GM23338 (cell line): ENCODE data around the gene SLC4A8. TPM values are rescaled to one million over a fixed set of nuclear protein-coding genes. Genes with fewer than 3 reads are reported as not detected.

Experiments
- ATAC-seq: fragments of 200-7000 bp; cut with Tn5 transposase; 3 replicates; pipeline ENCODE4 v1.9.1; 2020
- DNase-seq: peaks from one replicate; pipeline ENCODE4 v3.0.0-alpha.2; 2015; ENCODE audit warnings: low spot score
- H2AFZ ChIP-seq: fragments of 200-600 bp; sonication (generic); 2 replicates; pipeline ENCODE4 v1.8.0; 2016; ENCODE audit warnings: antibody characterized with exemption, mild to moderate bottlenecking, moderate library complexity
- H3F3A ChIP-seq: fragments of 200-600 bp; sonication (generic); replicated peaks from 2 replicates; pipeline ENCODE4 v1.8.0; 2017; ENCODE audit warnings: antibody characterized with exemption, mixed run types, low read depth
- H3K27ac ChIP-seq: fragments of 200-600 bp; sonication (generic); 2 replicates; pipeline ENCODE4 v1.6.1; 2016; ENCODE audit warnings: low read depth
- H3K27me3 ChIP-seq: fragments of 200-600 bp; sonication (generic); 2 replicates; pipeline ENCODE4 v1.8.0; 2016; ENCODE audit warnings: mild to moderate bottlenecking, mixed run types, moderate library complexity; ENCODE audit not compliant: insufficient read depth
- H3K36me3 ChIP-seq: fragments of 200-600 bp; sonication (generic); 2 replicates; pipeline ENCODE4 v1.8.0; 2016; ENCODE audit warnings: mild to moderate bottlenecking; ENCODE audit not compliant: insufficient read depth
- H3K4me1 ChIP-seq: fragments of 200-600 bp; sonication (generic); 2 replicates; pipeline ENCODE4 v1.8.0; 2016; ENCODE audit warnings: mild to moderate bottlenecking, moderate library complexity; ENCODE audit not compliant: insufficient read depth
- H3K4me2 ChIP-seq: fragments of 200-600 bp; sonication (generic); 2 replicates; pipeline ENCODE4 v1.7.1; 2017; ENCODE audit warnings: mixed run types
- H3K4me3 ChIP-seq: fragments of 200-600 bp; sonication (generic); 2 replicates; pipeline ENCODE4 v1.6.1; 2016; ENCODE audit warnings: mixed run types
- H3K79me2 ChIP-seq: fragments of 200-600 bp; sonication (generic); replicated peaks from 2 replicates; pipeline ENCODE4 v1.8.0; 2017; ENCODE audit warnings: mild to moderate bottlenecking; ENCODE audit not compliant: insufficient read depth
- H3K9me2 ChIP-seq: fragments of 200-600 bp; sonication (generic); 2 replicates; pipeline ENCODE4 v1.8.0; 2017; ENCODE audit not compliant: insufficient read depth
- H4K20me1 ChIP-seq: fragments of 200-600 bp; sonication (generic); replicated peaks from 2 replicates; pipeline ENCODE4 v1.8.0; 2017; ENCODE audit warnings: mild to moderate bottlenecking; ENCODE audit not compliant: insufficient read depth
- H3K27ac Mint-ChIP-seq: 2 replicates; pipeline ENCODE4 v1.8.0; 2020; ENCODE audit warnings: inconsistent platforms, mild to moderate bottlenecking, moderate library complexity, mixed read lengths
- H3K27me3 Mint-ChIP-seq: 3 replicates; pipeline ENCODE4 v1.8.0; 2022; ENCODE audit warnings: low read depth, mild to moderate bottlenecking, moderate library complexity, mixed read lengths, inconsistent platforms; ENCODE audit not compliant: insufficient read depth, poor library complexity
- H3K36me3 Mint-ChIP-seq: 3 replicates; pipeline ENCODE4 v1.8.0; 2021; ENCODE audit warnings: low read depth, mild to moderate bottlenecking, inconsistent platforms, moderate library complexity, mixed read lengths
- H3K4me1 Mint-ChIP-seq: 3 replicates; pipeline ENCODE4 v1.8.0; 2020; ENCODE audit warnings: mild to moderate bottlenecking, inconsistent platforms, mixed read lengths
- H3K4me3 Mint-ChIP-seq: 3 replicates; pipeline ENCODE4 v1.8.0; 2021; ENCODE audit warnings: moderate library complexity, mild to moderate bottlenecking, inconsistent platforms, mixed read lengths
- H3K9me3 Mint-ChIP-seq: 3 replicates; pipeline ENCODE4 v1.8.0; 2020; ENCODE audit warnings: moderate library complexity, mild to moderate bottlenecking, inconsistent platforms, mixed read lengths
- CREB1 ChIP-seq: fragments of 250-450 bp; sonication (Bioruptor Pico); IDR thresholded peaks from 2 replicates; pipeline ENCODE4 v1.5.0; 2020; ENCODE audit warnings: low read depth, mild to moderate bottlenecking, moderate library complexity
- CTCF ChIP-seq, 2 experiments: fragments of 200-600 bp in 1 of 2; sonication (generic) in 1 of 2; conservative IDR thresholded peaks; 2 replicates each; pipeline versions ENCODE4 v1.5.1 to v1.6.1; 2016 to 2017; ENCODE audit warnings: antibody characterized with exemption in 2 of 2, low read depth in 2 of 2, mild to moderate bottlenecking in 2 of 2, moderate library complexity in 1 of 2
- ETS1 ChIP-seq: IDR thresholded peaks from 2 replicates; pipeline ENCODE4 v1.6.1; 2016; ENCODE audit warnings: antibody characterized with exemption
- EZH2 ChIP-seq: fragments of 200-600 bp; sonication (generic); IDR thresholded peaks from one replicate; pipeline ENCODE4 v1.8.0; 2017; ENCODE audit warnings: antibody characterized with exemption, mild to moderate bottlenecking, low read depth; ENCODE audit not compliant: unreplicated experiment
- EZH2phosphoT487 ChIP-seq: fragments of 200-600 bp; sonication (generic); IDR thresholded peaks from one replicate; pipeline ENCODE4 v1.8.1; 2018; ENCODE audit warnings: antibody characterized with exemption; ENCODE audit not compliant: unreplicated experiment
- NANOG ChIP-seq: IDR thresholded peaks from 2 replicates; pipeline ENCODE4 v1.6.1; 2016; ENCODE audit warnings: antibody characterized with exemption, borderline replicate concordance
- POLR2AphosphoS5 ChIP-seq: IDR thresholded peaks from 2 replicates; pipeline ENCODE4 v1.6.1; 2016; ENCODE audit warnings: antibody characterized with exemption, low read depth
- REST ChIP-seq: IDR thresholded peaks from one replicate; pipeline ENCODE4 v1.6.1; 2018; ENCODE audit warnings: antibody characterized with exemption; ENCODE audit not compliant: unreplicated experiment
- STAT1 ChIP-seq: IDR thresholded peaks from one replicate; pipeline ENCODE4 v1.6.1; 2016; ENCODE audit warnings: antibody characterized with exemption; ENCODE audit not compliant: unreplicated experiment
- ZNF331 ChIP-seq: fragments of 250-450 bp; sonication (Bioruptor Pico); IDR thresholded peaks from 2 replicates; pipeline ENCODE4 v1.5.0; 2020; ENCODE audit warnings: low read depth, mild to moderate bottlenecking, moderate library complexity
- polyA plus RNA-seq: library from polyadenylated mRNA; unstranded; fragments of >200 nt; fragmentation: Nextera tagmentation; extraction: Ambion mirVana; gene quantifications from 2 replicates; pipeline ENCODE4 v1.2.1, GENCODE V29; 2016
- total RNA-seq: library from RNA; depleted of rRNA; stranded (reverse); fragments of >200 nt; shearing (Covaris generic); gene quantifications from 2 replicates; pipeline ENCODE4 v1.2.3, GENCODE V29; 2014

Gene SLC4A8
- total and polyA plus RNA-seq, 2 experiments from 2014 or later: 7.6 to 9.2 TPM

GRCh38 chr12:51450333-51450732, 25.7 kb downstream of the SLC4A8 start (continued):
- TF ChIP-seq REST (no peak), ETS1 (no peak), CREB1 (no peak), EZH2phosphoT487 (no peak), NANOG (no peak), ZNF331 (CRISPR knock-in tag) (no peak), POLR2AphosphoS5 (no peak), STAT1 (no peak), EZH2 (no peak), CTCF (conservative IDR thresholded peaks at IDR 0.05; ENCODE audit: low read depth in 2 of 2) (no peak)

- Mint-ChIP-seq H3K27me3 (no peaks in the 10 kb centered on the region), H3K9me3 (no peaks in the 10 kb centered on the region), H3K36me3 (no peaks in the 10 kb centered on the region; the same call in 2 of the 3 replicates), H3K27ac (no peak overlapping the region), H3K4me3 (no peak overlapping the region), H3K4me1 (peaks cover 33% of the 10 kb centered on the region)
- Histone ChIP-seq H4K20me1 (no peaks in the 10 kb centered on the region), H3K36me3 (no peaks in the 10 kb centered on the region), H3K79me2 (no peaks in the 10 kb centered on the region), H3K4me1 (peaks cover 29% of the 10 kb centered on the region), H3K4me3 (no peak overlapping the region), H2AFZ (no peak overlapping the region), H3K9me2 (peaks cover 8% of the 10 kb centered on the region; the same call in 1 of the 2 replicates), H3F3A (peaks cover 8% of the 10 kb centered on the region; the same call in 1 of the 2 replicates), H3K27me3 (no peaks in the 10 kb centered on the region), H3K4me2 (no peak overlapping the region), H3K27ac (no peak overlapping the region)
- ATAC-seq (peak; percentile 42), DNase-seq (peak; percentile 15)
- TF ChIP-seq STAT1 (no peak), CTCF (conservative IDR thresholded peaks at IDR 0.05; ENCODE audit: low read depth in 2 of 2) (no peak)
Observed at GRCh38 chr12:51450806-51451205, 26.2 kb downstream of the SLC4A8 start.
